HTR-8/SVneo (cell line): ENCODE measurements around the gene BICC1.

Source experiments
- DNase-seq: peaks from one replicate; pipeline ENCODE4 v3.0.0; 2011; ENCODE audit warnings: low spot score, mixed read lengths; ENCODE audit not compliant: insufficient read length
- FAIRE-seq: peaks from 2 replicates; lab custom pipeline; 2011; peaks lifted over from hg19 to GRCh38; lab: Jason Lieb, UNC

Gene BICC1

GRCh38 chr10:58555170-58555929, 42.7 kb downstream of the BICC1 start:
- FAIRE-seq (no peak), DNase-seq (no peak)

GRCh38 chr10:58555930-58556311, 43.2 kb downstream of the BICC1 start:
- DNase-seq (no peak), FAIRE-seq (no peak)

DNA sequence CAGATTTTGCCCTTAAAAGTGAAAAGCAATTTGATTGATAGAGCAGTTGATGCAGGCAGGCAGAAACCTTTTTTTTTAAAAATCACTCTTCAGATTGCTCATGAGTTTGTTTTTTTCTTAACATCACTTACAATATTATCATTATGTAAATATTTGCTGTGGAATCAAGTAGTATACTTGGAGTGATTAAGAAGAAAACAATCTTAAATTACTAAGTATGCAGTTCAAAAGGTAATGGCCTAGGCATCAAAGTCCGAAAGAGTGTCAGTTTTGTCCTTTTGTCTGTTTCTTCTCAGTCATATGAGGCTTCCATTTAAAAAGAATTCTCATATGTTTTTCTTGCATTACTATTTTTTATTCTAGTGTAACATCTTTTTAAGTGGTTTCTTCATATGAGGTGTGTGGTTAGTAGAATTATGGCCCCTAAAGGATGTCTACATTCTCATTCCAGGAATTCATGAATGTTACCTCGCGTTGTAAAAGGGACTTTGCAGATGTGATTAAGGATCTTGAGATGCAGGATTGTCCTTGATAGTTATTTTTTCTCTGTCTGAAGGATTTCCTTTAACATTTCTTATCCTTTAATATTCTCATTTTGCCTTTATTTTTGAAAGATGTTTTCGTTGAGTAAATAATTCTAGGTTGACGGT, 44.0 kb downstream of the BICC1 start:
- no peak for FAIRE-seq
- DNase-seq, result no peak

DNA sequence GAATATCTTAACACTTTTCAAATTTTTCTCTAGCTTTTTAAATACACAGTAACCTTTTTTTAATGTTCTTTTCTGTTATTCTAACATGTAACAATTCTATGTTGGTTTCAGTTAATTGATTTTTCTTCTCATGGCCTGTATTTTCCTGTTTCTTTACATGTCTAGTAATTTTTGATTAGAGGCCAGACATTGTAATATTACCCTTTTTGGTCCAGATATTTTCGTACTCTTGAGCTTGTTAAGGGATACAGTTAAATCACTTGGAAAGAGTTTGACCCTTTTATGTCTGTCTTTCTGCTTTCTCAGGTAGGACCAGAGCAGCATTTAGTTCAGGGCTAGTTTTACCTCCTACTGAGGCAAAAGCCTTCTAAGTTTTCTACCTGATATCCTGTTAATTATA, 45.0 kb downstream of the BICC1 start:
- FAIRE-seq, result no peak
- DNase-seq, result no peak

GRCh38 chr10:58560068-58560467, 47.4 kb downstream of the BICC1 start:
- FAIRE-seq (no peak), DNase-seq (no peak)

GRCh38 chr10:58565271-58565670, 52.6 kb downstream of the BICC1 start:
- no peak for DNase-seq

GRCh38 chr10:58567652-58568051, 55.0 kb downstream of the BICC1 start:
- FAIRE-seq, result no peak
- DNase-seq, result no peak

More at GRCh38 chr10:58565271-58565670, 52.6 kb downstream of the BICC1 start:
- FAIRE-seq, result no peak

- FAIRE-seq (no peak), DNase-seq (no peak)
These were observed 55.8 kb downstream of the BICC1 start for GRCh38 chr10:58568428-58568935.

DNA sequence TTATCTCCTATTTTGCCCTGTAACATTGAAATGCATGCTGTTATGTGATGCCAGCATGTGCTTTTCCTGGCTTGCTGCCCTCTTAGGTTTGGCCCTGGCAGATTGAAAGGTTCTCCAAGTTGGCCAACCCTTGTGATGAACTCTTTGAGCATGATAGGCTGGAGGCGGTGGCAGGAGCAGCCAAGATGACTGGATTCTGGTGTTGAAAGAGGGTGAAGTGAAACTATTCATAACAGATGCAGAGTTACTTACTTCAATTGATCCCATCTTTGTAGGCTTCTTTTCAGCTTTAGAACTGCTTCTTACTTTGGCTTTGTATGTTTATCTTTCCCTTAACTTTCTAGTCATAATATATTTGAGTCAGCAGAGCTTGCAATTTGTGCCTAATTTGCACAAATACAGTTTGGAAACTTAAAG, 57.6 kb downstream of the BICC1 start:
- FAIRE-seq, result no peak

GRCh38 chr10:58570979-58571378, 58.3 kb downstream of the BICC1 start:
- DNase-seq, result no peak
- FAIRE-seq, result no peak

More for the DNA sequence above, 57.6 kb downstream of the BICC1 start:
- DNase-seq, result no peak

- FAIRE-seq (no peak), DNase-seq (no peak)
These were observed 60.5 kb downstream of the BICC1 start for GRCh38 chr10:58573144-58573543.

DNA sequence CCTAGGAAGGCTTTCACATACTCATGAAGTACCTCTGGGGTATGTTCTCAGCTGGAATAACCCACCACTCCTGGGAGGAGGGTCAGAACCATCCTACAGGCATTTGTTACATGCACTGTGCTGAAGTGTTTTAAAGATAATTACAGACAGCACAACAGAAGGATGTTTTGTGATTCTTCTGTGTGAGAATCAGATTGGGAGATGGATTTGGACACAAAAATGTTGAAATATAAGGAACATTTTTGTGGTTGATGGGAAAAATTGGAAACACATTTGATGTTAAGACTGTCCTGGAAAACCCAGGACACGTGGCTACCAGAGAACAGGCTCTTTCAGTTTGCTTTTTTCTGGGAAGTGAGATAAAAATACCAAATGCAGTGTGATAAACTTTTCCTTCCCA, 61.4 kb downstream of the BICC1 start:
- no peak for FAIRE-seq
- no peak for DNase-seq

- DNase-seq (no peak), FAIRE-seq (no peak)
These were observed 62.8 kb downstream of the BICC1 start for GRCh38 chr10:58575491-58575890.

DNA sequence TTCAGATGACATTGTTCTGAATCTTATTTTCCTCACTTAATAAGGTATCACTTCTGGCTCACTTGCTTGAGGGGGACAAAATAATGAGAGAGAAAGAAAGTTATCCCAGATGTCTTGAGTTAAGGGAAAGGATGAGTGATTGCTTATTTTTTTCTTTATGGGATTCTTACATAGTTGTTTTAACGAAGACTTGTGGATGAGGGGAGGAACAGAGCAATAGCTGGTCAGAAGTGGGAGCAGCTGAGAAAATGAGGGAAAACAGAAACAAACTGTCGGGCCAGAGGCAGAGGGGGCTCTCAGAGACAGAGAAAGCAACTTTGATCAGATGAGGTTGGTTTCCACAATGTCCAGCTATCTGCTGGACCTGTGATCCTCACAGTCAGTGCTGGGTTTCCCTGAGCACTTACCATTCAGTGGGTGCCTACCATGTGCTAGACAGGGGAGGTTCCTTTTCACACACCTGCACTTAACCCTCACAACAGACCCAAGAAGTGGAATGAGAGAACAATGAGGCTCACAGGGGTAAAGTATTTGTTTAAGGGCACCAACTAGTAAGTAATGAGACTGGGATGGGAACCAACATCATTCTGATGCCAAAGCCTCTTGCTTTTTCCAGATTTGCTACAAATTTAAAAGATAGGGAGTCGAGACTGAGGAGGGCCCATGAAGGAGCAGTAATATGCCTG, 64.2 kb downstream of the BICC1 start:
- no peak for DNase-seq
- FAIRE-seq, result no peak

DNA sequence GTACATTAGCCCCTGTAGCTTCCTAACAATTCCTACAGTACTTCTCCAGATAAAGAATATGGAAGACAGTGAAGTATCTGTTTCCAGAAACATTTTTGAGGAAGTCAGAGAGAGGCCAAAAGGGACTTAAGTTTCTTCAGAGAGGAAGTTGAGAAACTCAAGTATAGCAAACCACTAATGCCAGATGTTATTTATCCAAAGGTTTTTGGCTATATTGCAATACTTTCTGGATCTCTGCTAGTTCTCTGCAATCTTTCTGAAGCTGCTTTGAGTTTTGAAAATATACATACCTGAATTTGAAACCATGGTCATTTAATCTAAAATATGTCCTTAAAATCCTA, 64.7 kb downstream of the BICC1 start:
- no peak for FAIRE-seq
- no peak for DNase-seq

GRCh38 chr10:58578366-58578765, 65.7 kb downstream of the BICC1 start:
- DNase-seq (no peak), FAIRE-seq (no peak)

GRCh38 chr10:58579011-58579655, 66.5 kb downstream of the BICC1 start:
- FAIRE-seq, result no peak
- no peak for DNase-seq

DNA sequence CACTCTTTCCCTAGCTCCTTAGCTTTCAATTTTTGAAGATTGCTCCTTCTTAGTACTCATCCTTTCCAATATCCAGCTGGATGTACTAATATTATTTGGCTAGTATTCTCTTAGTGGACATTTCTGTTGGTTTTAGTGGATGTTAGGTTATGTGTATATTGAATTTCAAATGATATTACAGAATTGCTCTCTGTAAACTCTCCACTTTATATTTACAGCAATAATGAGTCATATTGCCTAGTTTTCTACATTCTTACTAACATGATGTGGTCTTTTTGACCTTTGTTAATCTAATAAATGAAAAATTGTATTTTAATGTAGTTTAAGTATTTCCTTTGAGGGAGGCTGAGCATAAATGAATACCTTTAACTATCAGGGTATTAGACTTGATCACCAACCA, 69.4 kb downstream of the BICC1 start:
- FAIRE-seq, result no peak

GRCh38 chr10:58585435-58585834, 72.8 kb downstream of the BICC1 start:
- FAIRE-seq (no peak), DNase-seq (no peak)

More for the DNA sequence above, 69.4 kb downstream of the BICC1 start:
- no peak for DNase-seq
